A549 treated with CpdA at 1 μM for 4 hours (cell line): Measurements from ENCODE around the gene SPDYE1. TPM values are rescaled to one million over a fixed set of nuclear protein-coding genes. Genes with fewer than 3 reads are reported as not detected.

Source experiments
- total RNA-seq: library from RNA; stranded (reverse); fragments of 200-300 nt; extraction: Qiagen RNA extraction; gene quantifications from 5 replicates; pipeline ENCODE4 v1.2.3, GENCODE V29; 2022; ENCODE audit warnings: low read depth

The SPDYE1 gene
- not detected in 5 replicates for total RNA-seq

GRCh38 chr7:43997532-43997931 is at the start of gene SPDYE1:
Gene SPDYE1, plus strand, starts transcription at chr7:43997897. Its CDS starts 2,053 bp downstream, at chr7:43999950.

GRCh38 chr7:44044315-44045225 is 46.9 kb downstream of the SPDYE1 start, which contains the start of gene DBNL:
Gene DBNL, plus strand, starts transcription at chr7:44044702. Its CDS starts 36 bp downstream, at chr7:44044738.

Other genes starting within 250 kb of the SPDYE1 start
- 67.9 to 82.0 TPM (median 70.3 TPM) in 5 replicates for gene BLVRA, start 239.2 kb upstream of the SPDYE1 start, total RNA-seq
- gene MRPS24, start 128.4 kb upstream of the SPDYE1 start, total RNA-seq = 225 to 269 TPM (median 243 TPM) in 5 replicates
- gene URGCP, start 91.3 kb upstream of the SPDYE1 start, total RNA-seq = 25.8 to 29.6 TPM (median 28.3 TPM) in 5 replicates
- 9.5 to 11.7 TPM (median 10.4 TPM) in 5 replicates for gene UBE2D4, start 71.5 kb upstream of the SPDYE1 start, total RNA-seq
- gene DBNL, start 46.8 kb downstream of the SPDYE1 start, total RNA-seq = 61.7 to 70.9 TPM (median 66.3 TPM) in 5 replicates
- gene PGAM2, start 67.7 kb downstream of the SPDYE1 start, total RNA-seq = not detected in 5 replicates
- gene POLM, start 84.6 kb downstream of the SPDYE1 start, total RNA-seq = 5.7 to 9.1 TPM (median 8.1 TPM) in 5 replicates
- 0.05 TPM in 1 of 5 replicates, not detected in the others for gene AEBP1, start 106.4 kb downstream of the SPDYE1 start, total RNA-seq
- 137 to 168 TPM (median 158 TPM) in 5 replicates for gene POLD2, start 125.7 kb downstream of the SPDYE1 start, total RNA-seq
- not detected in 5 replicates for gene MYL7, start 143.4 kb downstream of the SPDYE1 start, total RNA-seq
- gene GCK, start 191.5 kb downstream of the SPDYE1 start, total RNA-seq = 0.02 TPM in 1 of 5 replicates, not detected in the others
- gene YKT6, start 203.1 kb downstream of the SPDYE1 start, total RNA-seq = 119 to 124 TPM (median 122 TPM) in 5 replicates